Urothelium cell line (cell line): ENCODE measurements around the gene ZNF664.

Experiments
- DNase-seq: peaks from one replicate; pipeline ENCODE4 v3.0.0; 2011; ENCODE audit warnings: low spot score, mixed read lengths
- FAIRE-seq: peaks from 2 replicates; lab custom pipeline; 2011; peaks lifted over from hg19 to GRCh38; lab: Jason Lieb, UNC

ZNF664 gene

DNA sequence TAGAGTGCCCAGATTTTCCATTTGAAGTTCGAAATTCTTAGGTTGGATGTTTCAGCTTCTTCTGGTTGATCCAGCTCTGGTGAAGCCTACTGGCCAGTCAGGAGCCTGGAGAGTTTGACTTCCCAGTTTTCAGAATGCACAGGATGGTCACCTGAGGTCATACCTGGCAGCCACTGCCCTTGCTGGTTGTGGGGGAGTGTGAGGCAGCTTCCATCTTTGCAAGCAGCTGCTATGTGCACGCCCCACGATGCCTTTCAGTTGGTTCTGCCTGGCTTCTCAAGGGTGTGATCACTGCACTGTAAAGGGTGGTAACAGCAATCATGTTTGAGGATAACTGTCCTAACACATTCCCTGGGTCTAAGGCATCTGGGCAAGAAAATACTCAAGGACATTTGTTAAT, 15.8 kb upstream of the ZNF664 start:
- FAIRE-seq (no peak), DNase-seq (no peak)

DNA sequence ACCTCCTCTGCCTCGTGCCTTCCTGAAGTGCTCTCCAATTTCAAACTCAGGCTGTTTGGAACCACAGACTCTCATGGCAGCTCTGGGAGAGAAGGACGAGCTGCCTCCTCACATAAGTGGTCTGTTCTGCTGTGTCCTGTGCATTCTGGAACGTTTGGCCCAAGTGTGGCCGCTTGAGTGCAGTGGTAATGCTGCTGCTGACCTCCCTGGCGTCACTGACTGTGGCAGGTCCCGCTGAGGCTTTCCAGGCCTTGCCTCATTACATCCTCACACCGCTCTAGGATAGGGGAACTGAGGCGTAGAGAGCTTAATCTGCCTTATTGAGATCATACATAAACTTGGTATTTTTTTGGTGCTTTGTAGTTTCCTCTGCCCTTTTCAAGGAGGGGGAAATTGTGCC, 14.6 kb upstream of the ZNF664 start:
- DNase-seq (no peak), FAIRE-seq (no peak)

DNA sequence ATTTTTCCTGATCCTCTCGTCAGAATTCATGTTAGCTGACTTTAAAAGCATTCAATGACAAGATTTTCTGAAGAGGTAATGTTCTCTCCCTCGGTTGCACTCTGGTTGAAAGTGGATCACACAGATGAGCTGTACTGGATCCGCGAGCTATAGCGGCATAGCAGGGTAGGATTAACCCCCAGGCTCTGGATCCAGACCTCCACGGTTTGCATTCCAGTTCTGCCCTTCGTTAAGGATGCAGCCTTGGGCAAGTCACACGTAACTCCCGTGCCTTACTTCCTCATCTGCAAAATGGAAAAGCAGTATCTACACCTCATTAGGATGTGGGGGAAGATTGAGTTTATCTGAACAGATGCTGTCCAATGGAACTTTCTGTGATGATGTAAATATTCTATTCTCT, 14.1 kb upstream of the ZNF664 start:
- no peak for DNase-seq
- no peak for FAIRE-seq

DNA sequence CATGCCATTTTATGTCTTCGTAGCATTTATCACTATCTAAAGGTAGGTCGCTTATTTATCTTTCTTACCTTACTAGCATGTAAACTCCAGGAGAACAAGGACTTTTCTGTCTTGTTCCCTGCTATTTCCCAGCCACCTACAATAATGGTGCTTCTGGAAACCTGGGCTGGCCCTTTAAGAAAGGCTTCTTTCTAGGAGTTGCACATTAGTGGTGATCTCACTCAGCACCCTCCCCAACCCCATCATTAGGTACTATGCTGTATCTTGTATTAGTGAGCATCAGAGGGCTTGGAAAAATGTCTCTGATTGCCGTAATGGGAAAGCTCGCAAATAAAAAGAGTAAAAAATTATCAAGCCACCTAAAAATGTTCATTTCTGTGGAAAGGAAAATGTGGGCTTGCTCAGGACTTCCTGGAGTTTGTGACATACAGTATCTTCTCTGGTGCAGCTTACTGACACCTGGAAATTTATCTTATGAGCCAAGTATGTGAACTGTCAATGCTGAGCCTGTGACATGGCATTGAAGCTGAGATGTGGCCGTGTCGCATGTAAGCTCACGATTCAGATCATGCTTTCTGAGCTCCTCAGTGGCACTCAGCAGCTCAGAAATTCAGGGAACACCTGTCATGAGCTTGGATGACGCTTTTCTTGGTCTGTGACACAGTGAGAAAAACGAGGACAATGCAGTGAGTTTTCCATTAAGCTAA, 12.8 kb upstream of the ZNF664 start:
- no peak for FAIRE-seq

DNA sequence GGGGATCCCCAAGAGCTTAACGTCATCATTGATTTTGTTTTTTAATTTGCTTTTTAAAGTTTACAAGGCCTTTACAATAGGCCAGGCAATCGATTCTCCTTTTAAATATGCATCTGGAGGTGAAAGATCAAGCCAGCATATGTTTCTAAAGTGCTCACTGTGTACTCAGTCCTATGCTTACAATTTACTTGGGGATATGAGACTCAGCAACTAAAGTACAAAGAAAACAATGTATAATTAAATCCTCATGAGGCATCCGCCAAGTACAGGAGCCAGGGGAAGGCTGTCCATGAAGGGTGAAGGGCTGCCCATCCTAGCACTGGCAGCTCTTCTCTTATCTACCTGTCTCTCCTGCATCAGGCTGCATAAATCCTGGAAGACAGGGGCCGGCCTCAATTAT, 12.2 kb upstream of the ZNF664 start:
- DNase-seq, result no peak
- no peak for FAIRE-seq

More for the DNA sequence above, 12.8 kb upstream of the ZNF664 start:
- no peak for DNase-seq

DNA sequence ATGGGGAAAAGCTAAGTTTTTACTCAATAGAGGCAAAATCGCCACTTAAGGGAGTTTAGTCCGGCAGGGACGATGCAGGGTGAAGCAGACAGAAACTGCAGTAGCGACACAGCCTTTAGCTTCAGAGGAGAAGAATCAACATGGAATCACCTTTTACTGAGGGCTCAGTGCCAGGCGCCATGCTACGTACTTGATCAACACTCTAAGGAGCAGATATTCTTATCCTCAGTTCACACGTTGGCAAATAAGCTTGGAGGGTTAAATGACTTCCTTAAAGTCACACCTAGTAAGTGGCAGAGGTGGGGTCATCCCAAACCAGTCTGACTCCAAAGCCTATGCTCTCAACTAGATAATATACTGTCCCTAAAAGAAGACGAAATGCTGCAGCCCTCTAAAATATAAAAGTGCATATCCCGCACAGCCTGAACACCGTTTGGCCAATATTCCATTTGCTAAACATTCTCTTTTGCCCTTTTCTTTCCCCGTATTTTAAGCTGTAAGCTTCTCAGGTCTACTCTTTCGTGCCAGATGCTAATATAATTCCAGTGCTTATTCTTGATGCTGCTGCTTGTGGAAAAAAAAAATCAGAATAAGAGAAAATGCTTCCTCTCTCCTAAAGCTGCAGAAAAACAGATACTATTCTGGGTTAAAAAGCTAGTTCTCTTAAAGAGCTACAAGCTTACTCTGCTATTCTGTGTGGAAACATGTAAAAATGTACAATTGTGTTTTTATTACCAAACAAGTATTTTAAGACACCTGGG, 11.2 kb upstream of the ZNF664 start:
- no peak for DNase-seq
- FAIRE-seq, result no peak

DNA sequence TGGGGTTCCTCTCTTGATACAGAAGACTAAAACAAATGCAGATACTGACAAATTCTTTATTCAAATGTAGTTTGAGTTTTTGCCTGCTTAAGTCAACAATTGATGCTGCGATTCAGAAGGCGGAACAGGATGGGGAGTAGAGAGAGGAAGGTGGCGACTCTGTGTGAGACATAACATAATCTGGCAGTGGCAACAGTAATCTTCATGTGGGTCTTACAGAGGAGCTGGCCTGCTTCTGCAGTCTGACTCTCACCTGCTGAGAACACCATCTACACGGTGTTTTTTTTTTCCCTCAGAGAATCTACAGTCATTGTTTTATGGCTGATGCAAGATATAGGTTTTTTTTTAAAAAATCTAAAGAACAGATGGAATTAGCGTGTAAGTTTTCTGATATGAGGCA, 10.5 kb upstream of the ZNF664 start:
- no peak for DNase-seq
- FAIRE-seq, result no peak

DNA sequence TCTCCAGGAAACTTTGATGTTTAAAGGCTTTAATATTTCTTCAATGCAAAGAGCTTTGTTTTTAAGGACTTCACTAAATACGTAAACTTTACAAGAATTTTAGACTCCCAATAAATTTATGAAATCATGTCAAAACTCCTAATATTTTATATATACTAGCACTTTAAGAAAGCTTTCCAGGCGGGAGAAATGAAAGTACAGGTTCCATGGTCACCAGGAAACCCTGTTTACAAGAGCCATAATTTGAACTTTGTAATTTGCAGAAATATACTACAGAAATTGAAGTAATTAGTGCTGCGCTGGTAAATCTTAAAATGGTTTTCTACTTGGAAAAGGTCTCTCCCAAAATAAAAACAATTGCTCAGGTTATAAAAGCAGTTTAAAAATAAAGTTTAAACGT, 9.2 kb upstream of the ZNF664 start:
- no peak for FAIRE-seq

DNA sequence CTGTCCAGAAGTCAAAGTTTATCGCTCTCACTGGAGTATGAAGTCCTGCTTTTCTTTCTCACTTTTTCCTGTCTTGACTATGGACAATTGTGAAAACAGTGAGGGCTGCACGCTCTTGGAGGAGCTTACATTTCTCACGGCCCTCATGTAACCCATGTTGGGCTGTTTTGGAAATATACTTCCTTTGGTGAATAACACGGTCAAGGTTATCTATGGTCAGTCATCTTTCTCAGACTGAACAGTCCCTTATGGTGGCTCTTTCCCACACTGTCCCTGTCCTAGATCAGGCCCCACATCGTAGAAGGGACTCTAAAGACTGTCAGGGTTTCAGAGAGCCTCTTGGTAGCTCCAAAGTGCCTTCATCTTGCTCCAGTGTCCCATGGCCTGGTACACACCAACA, 7.6 kb upstream of the ZNF664 start:
- DNase-seq (no peak), FAIRE-seq (no peak)

More for the DNA sequence above, 9.2 kb upstream of the ZNF664 start:
- DNase-seq, result no peak

DNA sequence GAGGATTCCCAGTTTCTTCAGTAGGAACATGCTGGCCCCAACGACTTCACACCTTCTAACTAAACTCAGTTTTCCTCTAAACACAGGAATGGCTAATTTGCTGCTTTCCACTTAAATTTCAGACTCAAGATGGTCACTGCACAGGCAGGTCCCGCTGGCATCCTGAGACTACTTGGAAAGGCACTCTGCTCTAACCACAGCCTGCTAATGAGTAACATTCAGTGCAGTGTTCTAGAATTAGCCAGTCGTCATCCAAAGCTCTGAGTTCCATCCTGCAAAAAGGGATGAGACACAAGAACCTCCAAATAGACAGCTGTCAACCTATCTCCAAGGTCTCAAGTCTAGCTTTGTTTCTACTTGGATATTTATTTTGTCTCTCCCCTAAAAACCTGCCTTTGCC, 6.4 kb upstream of the ZNF664 start:
- no peak for DNase-seq
- FAIRE-seq, result no peak

DNA sequence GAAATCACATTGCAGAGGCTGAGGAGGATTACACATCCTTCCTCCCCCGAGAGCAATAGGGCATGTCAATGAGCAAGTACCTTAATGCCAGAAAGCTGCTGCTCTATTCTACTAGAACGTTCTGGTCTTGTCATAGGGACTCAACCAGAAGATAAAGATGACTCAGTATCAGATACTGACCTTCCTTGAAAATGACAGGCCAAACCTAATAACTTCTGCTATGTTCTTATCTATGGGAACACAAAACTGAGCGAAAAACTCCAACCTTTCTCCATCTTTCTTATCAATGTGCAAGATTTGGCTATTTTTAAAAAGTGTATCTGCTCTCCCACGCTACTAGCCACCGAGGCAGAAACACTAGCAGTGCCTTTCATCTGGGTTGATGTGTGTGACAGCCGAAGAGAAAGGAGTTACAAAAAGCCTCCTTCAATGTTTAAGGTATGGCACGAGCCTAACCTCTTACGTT, 5.9 kb upstream of the ZNF664 start:
- DNase-seq (no peak), FAIRE-seq (no peak)

DNA sequence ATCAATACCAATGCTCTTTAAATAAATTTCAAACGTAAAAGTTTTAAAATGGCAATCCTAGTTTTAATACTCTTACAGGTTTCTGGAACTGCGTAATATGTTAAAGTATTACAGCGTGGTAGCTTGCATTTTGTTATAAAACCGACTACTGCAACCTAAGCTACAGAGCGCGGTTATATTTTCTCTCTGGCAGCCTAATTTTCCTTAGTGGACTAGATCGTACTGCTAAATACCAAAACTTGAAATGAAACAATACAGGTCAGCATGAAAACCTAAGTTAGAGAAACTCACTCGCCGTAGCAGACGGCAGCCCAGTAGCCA, 1.6 kb upstream of the ZNF664 start:
- FAIRE-seq, result no peak

DNA sequence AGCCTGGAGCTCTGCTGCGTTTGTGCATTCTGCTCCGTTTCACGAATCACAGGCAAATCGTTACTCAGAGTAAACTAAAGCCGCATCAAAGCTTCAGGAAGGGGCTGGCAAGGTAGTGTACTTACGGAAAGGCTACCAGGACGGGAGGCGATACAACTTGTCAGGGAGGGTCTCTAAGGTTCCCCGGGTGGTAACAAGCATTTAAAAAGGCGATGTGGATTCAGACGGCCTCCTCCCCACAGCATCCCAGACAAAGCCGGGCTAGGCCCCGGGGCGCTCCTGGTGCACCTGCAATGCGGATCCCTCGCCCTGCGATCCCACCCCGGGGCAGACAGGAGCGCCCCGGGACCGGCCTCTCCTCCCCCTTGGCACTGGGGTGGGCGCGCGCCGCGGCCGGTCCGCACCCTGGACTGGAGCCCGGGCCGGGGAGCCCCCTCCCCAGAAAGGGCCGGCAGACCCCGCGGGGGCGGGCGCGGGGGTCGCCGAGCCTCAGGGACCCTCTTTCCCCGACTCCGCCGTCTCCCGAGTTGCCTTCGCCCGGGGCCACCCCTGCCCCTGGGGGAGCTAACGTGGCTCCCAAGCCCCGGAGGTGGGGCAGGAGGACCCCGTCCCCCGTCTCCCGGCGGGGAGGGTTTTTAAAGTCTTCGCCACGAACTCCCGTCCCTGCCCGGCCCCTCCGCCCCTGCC, 1.1 kb upstream of the ZNF664 start:
- DNase-seq, result peak; percentile 40
- FAIRE-seq, result no peak

More for the DNA sequence above, 1.6 kb upstream of the ZNF664 start:
- no peak for DNase-seq

DNA sequence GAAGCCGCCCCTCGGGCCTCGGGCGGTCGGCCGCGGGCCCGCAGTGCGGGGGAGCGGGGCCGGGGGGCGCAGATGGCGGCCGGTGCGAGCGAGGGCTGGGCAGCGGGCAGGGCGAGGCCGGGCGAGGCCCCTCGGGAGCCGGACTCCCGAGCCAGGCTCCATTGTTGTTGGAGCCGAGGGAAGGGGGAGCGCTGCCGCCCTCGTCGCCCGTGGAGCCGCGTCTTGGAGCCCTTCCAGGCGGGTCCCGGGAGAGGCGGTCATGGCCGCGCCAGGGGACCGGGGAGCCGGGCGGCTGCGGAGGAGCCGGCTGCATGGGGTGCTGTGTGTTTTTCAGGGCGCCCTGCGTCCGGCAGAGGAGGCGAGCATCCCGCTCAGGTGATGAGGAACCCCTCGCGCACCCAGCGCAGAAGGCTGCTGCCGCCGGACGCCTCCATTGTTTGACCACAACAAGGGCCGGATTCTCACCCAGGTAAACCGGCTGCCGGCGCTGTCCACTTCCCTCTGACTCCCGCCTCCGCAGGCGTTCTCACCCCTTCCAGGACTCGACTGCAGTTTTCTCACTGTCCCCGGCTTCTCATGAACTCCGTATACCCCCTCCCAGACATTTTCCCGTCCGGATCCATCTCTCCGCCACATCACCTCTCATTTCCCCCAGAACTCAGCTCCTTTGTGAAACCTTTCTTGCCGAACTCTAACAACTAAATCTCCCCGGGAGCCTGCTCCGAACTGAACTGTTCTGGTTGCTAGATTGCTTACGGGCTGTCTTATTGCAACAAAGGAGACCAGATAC, 732 bp downstream of the ZNF664 start:
- peak; percentile 33 for DNase-seq
- FAIRE-seq, result no peak

DNA sequence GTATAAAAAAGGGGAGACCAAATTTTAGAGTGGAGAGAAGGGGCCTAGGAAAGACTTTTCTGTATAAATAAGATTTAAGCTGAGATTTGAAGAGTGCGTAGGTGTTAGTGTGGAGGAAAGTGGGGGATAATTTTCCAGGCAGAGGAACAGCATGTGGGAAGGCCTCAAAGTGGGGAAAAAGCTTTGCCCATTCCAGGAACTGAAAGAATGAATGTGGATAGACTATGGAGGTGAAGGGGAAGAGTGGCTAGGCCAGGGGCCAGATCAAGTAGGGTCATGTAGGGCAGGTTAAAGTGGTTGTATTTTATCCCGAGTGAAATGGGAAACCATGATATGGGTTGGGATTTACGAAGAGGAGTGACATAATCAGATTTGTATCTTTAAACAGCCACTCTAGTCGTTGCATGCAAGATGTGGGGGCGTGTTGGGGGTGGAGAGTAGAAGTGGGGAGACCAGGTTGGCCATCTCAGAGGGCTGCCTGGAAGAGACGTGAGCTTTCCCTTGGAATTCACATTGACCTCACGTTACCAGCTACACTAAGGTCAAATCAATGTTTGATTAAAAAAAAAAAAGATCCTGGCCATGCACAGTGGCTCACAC, 3.3 kb downstream of the ZNF664 start:
- FAIRE-seq, result no peak

DNA sequence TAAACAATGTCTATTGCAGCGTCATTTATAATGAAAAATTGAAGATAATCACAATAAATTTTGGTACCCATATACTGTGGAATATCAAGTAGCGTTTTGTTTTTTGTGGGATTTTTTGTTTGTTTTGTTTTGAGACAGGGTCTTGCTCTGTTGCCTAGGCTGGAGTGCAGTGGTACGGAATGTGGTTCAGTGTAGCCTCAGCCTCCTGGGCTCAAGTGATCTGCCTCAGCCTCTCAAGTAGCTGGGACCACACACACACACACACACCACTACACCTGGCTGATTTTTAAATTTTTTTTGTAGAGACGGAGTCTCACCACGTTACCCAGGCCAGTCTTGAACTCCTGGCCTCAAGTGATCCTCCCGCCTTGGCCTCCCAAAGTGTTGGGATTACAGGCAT, 6.6 kb downstream of the ZNF664 start:
- DNase-seq, result no peak
- FAIRE-seq, result no peak

More for the DNA sequence above, 3.3 kb downstream of the ZNF664 start:
- DNase-seq, result no peak

DNA sequence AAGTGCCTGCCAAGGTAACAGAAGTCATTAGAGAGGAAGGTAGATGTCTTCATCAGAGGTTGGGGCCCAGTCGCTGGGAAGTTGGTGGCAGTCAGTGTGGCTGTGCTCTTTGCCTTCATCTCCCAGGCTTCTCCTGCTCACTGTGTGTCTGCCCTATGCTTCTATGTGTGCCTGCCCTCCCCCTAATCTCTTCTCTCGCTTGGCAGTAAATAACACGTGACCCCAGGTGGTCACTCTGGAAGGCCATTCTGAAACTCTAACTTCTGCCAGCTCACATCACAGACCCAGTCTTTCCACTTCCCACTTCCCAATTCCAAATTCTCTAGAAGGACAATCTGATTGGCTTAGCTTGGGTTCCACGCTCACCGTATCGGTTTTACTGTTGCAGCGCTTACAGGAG, 9.3 kb downstream of the ZNF664 start:
- FAIRE-seq (no peak), DNase-seq (no peak)

DNA sequence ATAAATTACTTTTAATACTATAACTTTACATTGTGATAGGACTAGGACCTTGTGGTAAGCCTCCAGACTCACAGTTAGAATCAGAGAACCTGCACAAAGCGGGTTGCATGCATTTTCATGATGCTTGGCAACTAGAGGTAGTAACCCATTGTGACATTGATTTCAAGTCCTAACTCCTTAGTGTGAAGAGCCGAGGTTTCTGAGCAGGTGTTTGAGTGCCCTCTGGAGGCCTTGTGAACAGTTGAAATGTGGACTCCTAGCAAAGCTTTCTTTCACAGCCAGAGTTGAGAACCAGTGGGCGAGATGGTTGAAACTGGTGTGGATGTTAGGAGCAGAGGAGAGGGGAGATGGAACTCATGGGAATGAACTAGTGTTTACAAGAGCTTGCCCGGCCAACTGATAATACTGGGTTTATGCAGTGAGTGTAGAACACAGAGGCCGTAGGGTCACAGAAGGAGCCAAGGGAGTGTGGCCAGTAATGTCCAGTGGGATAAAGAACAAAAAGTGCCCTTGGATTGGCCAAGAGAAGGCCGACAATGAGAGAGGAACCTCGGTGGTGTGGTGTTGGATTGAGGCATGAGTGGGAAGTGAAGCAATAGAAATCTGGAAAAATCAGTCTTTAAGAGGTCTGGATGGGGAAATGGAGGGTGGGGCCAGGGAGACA, 10.9 kb downstream of the ZNF664 start:
- DNase-seq (peak; percentile 36), FAIRE-seq (no peak)

DNA sequence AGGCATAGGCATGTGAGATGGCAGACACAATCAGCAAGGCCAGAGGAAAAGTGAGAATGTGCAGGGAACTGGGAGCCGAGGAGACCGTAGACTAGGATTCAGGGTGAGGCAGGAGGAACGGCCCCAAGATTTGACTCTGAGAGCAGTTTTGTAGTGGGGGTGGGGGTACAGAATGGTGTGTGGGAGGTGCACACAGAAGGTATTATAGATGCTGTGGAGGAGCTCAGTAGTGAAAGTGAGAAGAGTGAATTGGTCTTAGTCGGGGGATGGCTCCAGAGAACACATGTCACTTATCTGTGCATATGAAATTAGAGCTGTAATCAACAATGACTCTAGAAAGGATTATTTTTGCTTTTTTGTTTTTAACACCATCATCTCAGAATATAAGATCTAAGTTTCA, 11.9 kb downstream of the ZNF664 start:
- FAIRE-seq, result no peak
- DNase-seq, result no peak

DNA sequence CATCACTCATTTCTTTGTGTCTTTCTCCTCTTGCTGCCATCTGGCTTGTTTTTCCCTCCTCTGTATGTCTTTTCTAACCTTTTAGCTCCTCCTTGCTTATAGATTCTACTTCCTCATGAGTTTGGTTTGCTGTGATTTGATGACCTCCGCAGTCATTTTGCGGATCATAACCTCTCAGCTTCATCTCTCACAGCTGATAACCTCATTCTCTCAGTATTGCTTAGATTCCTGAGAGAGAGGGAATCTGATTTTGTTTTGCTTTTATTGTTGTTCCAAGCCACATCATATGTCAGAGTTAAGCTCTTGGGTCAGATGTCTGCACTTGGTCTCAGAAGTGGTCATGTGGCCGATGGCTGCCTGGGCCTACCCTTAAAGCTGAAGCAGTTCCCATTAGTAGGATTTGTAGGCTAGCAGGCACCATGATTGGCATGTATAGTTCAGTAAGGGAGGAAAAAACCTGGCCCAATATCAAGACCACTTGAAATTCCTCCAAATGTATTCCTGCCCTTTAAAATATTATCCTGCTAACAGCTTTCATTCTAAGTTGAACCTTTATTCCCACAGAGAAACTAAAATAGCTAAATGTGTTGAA, 13.5 kb downstream of the ZNF664 start:
- no peak for FAIRE-seq

More for the DNA sequence above, 13.5 kb downstream of the ZNF664 start:
- no peak for DNase-seq
